GM23338 (cell line): ENCODE results near the gene TM9SF2. TPM values are rescaled to one million over a fixed set of nuclear protein-coding genes. Genes with fewer than 3 reads are reported as not detected.

Source experiments
- ATAC-seq: fragments of 200-7000 bp; cut with Tn5 transposase; 3 replicates; pipeline ENCODE4 v1.9.1; 2020
- DNase-seq: peaks from one replicate; pipeline ENCODE4 v3.0.0-alpha.2; 2015; ENCODE audit warnings: low spot score
- H2AFZ ChIP-seq: fragments of 200-600 bp; sonication (generic); 2 replicates; pipeline ENCODE4 v1.8.0; 2016; ENCODE audit warnings: antibody characterized with exemption, mild to moderate bottlenecking, moderate library complexity
- H3F3A ChIP-seq: fragments of 200-600 bp; sonication (generic); replicated peaks from 2 replicates; pipeline ENCODE4 v1.8.0; 2017; ENCODE audit warnings: antibody characterized with exemption, mixed run types, low read depth
- H3K27ac ChIP-seq: fragments of 200-600 bp; sonication (generic); 2 replicates; pipeline ENCODE4 v1.6.1; 2016; ENCODE audit warnings: low read depth
- H3K27me3 ChIP-seq: fragments of 200-600 bp; sonication (generic); 2 replicates; pipeline ENCODE4 v1.8.0; 2016; ENCODE audit warnings: mild to moderate bottlenecking, mixed run types, moderate library complexity; ENCODE audit not compliant: insufficient read depth
- H3K36me3 ChIP-seq: fragments of 200-600 bp; sonication (generic); 2 replicates; pipeline ENCODE4 v1.8.0; 2016; ENCODE audit warnings: mild to moderate bottlenecking; ENCODE audit not compliant: insufficient read depth
- H3K4me1 ChIP-seq: fragments of 200-600 bp; sonication (generic); 2 replicates; pipeline ENCODE4 v1.8.0; 2016; ENCODE audit warnings: mild to moderate bottlenecking, moderate library complexity; ENCODE audit not compliant: insufficient read depth
- H3K4me2 ChIP-seq: fragments of 200-600 bp; sonication (generic); 2 replicates; pipeline ENCODE4 v1.7.1; 2017; ENCODE audit warnings: mixed run types
- H3K4me3 ChIP-seq: fragments of 200-600 bp; sonication (generic); 2 replicates; pipeline ENCODE4 v1.6.1; 2016; ENCODE audit warnings: mixed run types
- H3K79me2 ChIP-seq: fragments of 200-600 bp; sonication (generic); replicated peaks from 2 replicates; pipeline ENCODE4 v1.8.0; 2017; ENCODE audit warnings: mild to moderate bottlenecking; ENCODE audit not compliant: insufficient read depth
- H3K9me2 ChIP-seq: fragments of 200-600 bp; sonication (generic); 2 replicates; pipeline ENCODE4 v1.8.0; 2017; ENCODE audit not compliant: insufficient read depth
- H4K20me1 ChIP-seq: fragments of 200-600 bp; sonication (generic); replicated peaks from 2 replicates; pipeline ENCODE4 v1.8.0; 2017; ENCODE audit warnings: mild to moderate bottlenecking; ENCODE audit not compliant: insufficient read depth
- H3K27ac Mint-ChIP-seq: 2 replicates; pipeline ENCODE4 v1.8.0; 2020; ENCODE audit warnings: inconsistent platforms, mild to moderate bottlenecking, moderate library complexity, mixed read lengths
- H3K27me3 Mint-ChIP-seq: 3 replicates; pipeline ENCODE4 v1.8.0; 2022; ENCODE audit warnings: low read depth, mild to moderate bottlenecking, moderate library complexity, mixed read lengths, inconsistent platforms; ENCODE audit not compliant: insufficient read depth, poor library complexity
- H3K36me3 Mint-ChIP-seq: 3 replicates; pipeline ENCODE4 v1.8.0; 2021; ENCODE audit warnings: low read depth, mild to moderate bottlenecking, inconsistent platforms, moderate library complexity, mixed read lengths
- H3K4me1 Mint-ChIP-seq: 3 replicates; pipeline ENCODE4 v1.8.0; 2020; ENCODE audit warnings: mild to moderate bottlenecking, inconsistent platforms, mixed read lengths
- H3K4me3 Mint-ChIP-seq: 3 replicates; pipeline ENCODE4 v1.8.0; 2021; ENCODE audit warnings: moderate library complexity, mild to moderate bottlenecking, inconsistent platforms, mixed read lengths
- H3K9me3 Mint-ChIP-seq: 3 replicates; pipeline ENCODE4 v1.8.0; 2020; ENCODE audit warnings: moderate library complexity, mild to moderate bottlenecking, inconsistent platforms, mixed read lengths
- CREB1 ChIP-seq: fragments of 250-450 bp; sonication (Bioruptor Pico); IDR thresholded peaks from 2 replicates; pipeline ENCODE4 v1.5.0; 2020; ENCODE audit warnings: low read depth, mild to moderate bottlenecking, moderate library complexity
- CTCF ChIP-seq, 2 experiments: fragments of 200-600 bp in 1 of 2; sonication (generic) in 1 of 2; conservative IDR thresholded peaks; 2 replicates each; pipeline versions ENCODE4 v1.5.1 to v1.6.1; 2016 to 2017; ENCODE audit warnings: antibody characterized with exemption in 2 of 2, low read depth in 2 of 2, mild to moderate bottlenecking in 2 of 2, moderate library complexity in 1 of 2
- ETS1 ChIP-seq: IDR thresholded peaks from 2 replicates; pipeline ENCODE4 v1.6.1; 2016; ENCODE audit warnings: antibody characterized with exemption
- EZH2 ChIP-seq: fragments of 200-600 bp; sonication (generic); IDR thresholded peaks from one replicate; pipeline ENCODE4 v1.8.0; 2017; ENCODE audit warnings: antibody characterized with exemption, mild to moderate bottlenecking, low read depth; ENCODE audit not compliant: unreplicated experiment
- EZH2phosphoT487 ChIP-seq: fragments of 200-600 bp; sonication (generic); IDR thresholded peaks from one replicate; pipeline ENCODE4 v1.8.1; 2018; ENCODE audit warnings: antibody characterized with exemption; ENCODE audit not compliant: unreplicated experiment
- JUNB ChIP-seq: IDR thresholded peaks from one replicate; pipeline ENCODE4 v1.6.1; 2016; ENCODE audit warnings: antibody characterized with exemption; ENCODE audit not compliant: unreplicated experiment
- NANOG ChIP-seq: IDR thresholded peaks from 2 replicates; pipeline ENCODE4 v1.6.1; 2016; ENCODE audit warnings: antibody characterized with exemption, borderline replicate concordance
- POLR2AphosphoS5 ChIP-seq: IDR thresholded peaks from 2 replicates; pipeline ENCODE4 v1.6.1; 2016; ENCODE audit warnings: antibody characterized with exemption, low read depth
- REST ChIP-seq: IDR thresholded peaks from one replicate; pipeline ENCODE4 v1.6.1; 2018; ENCODE audit warnings: antibody characterized with exemption; ENCODE audit not compliant: unreplicated experiment
- STAT1 ChIP-seq: IDR thresholded peaks from one replicate; pipeline ENCODE4 v1.6.1; 2016; ENCODE audit warnings: antibody characterized with exemption; ENCODE audit not compliant: unreplicated experiment
- ZNF114 ChIP-seq: fragments of 250-450 bp; sonication (Bioruptor Pico); IDR thresholded peaks from 2 replicates; pipeline ENCODE4 v1.5.0; 2020; ENCODE audit warnings: mild to moderate bottlenecking, moderate library complexity
- ZNF331 ChIP-seq: fragments of 250-450 bp; sonication (Bioruptor Pico); IDR thresholded peaks from 2 replicates; pipeline ENCODE4 v1.5.0; 2020; ENCODE audit warnings: low read depth, mild to moderate bottlenecking, moderate library complexity
- ZNF462 ChIP-seq: fragments of 250-450 bp; sonication (Bioruptor Pico); IDR thresholded peaks from 2 replicates; pipeline ENCODE4 v1.5.0; 2020; ENCODE audit warnings: mild to moderate bottlenecking, moderate library complexity
- polyA plus RNA-seq: library from polyadenylated mRNA; unstranded; fragments of >200 nt; fragmentation: Nextera tagmentation; extraction: Ambion mirVana; gene quantifications from 2 replicates; pipeline ENCODE4 v1.2.1, GENCODE V29; 2016
- total RNA-seq: library from RNA; depleted of rRNA; stranded (reverse); fragments of >200 nt; shearing (Covaris generic); gene quantifications from 2 replicates; pipeline ENCODE4 v1.2.3, GENCODE V29; 2014

Gene TM9SF2
- total and polyA plus RNA-seq, 2 experiments from 2014 or later, result 50.5 to 115 TPM

- Histone ChIP-seq H3K4me2 (no peak overlapping the region), H3K36me3 (peaks cover 17% of the 10 kb centered on the region), H2AFZ (no peak overlapping the region), H3K79me2 (no peaks in the 10 kb centered on the region), H4K20me1 (peaks cover 11% of the 10 kb centered on the region), H3K27me3 (no peaks in the 10 kb centered on the region), H3K27ac (peak overlapping the region; percentile 55; the same call in 1 of the 2 replicates), H3F3A (0 out of 2 replicates have a peak, but pooled peaks cover 10% of the 10 kb centered on the region), H3K9me2 (no peaks in the 10 kb centered on the region), H3K4me3 (no peak overlapping the region), H3K4me1 (no peaks in the 10 kb centered on the region)
- no peak for TF ChIP-seq ZNF114 (CRISPR knock-in tag)
- no peak for TF ChIP-seq EZH2phosphoT487
- no peak for TF ChIP-seq CREB1 (CRISPR knock-in tag)
- TF ChIP-seq POLR2AphosphoS5, result no peak
- no peak for TF ChIP-seq ZNF331 (CRISPR knock-in tag)
- no peak for TF ChIP-seq ZNF462 (CRISPR knock-in tag)
- TF ChIP-seq NANOG, result no peak
- no peak for TF ChIP-seq STAT1
- TF ChIP-seq REST, result no peak
- no peak for TF ChIP-seq ETS1
- no peak for TF ChIP-seq CTCF (conservative IDR thresholded peaks at IDR 0.05; ENCODE audit: low read depth in 2 of 2)
- no peak for TF ChIP-seq EZH2
- TF ChIP-seq JUNB, result no peak
- Mint-ChIP-seq H3K9me3 (no peaks in the 10 kb centered on the region), H3K4me1 (peaks cover 13% of the 10 kb centered on the region), H3K36me3 (peaks cover 37% of the 10 kb centered on the region), H3K4me3 (no peak overlapping the region), H3K27ac (no peak overlapping the region), H3K27me3 (peaks cover 5% of the 10 kb centered on the region)
- DNase-seq, result no peak
- ATAC-seq, result no peak; the same call in 2 of the 3 replicates
Observed at GRCh38 chr13:99525967-99526366, 24.7 kb downstream of the TM9SF2 start.
